Stimulated activated CD4-positive, alpha-beta T cell treated with anti-CD3 and anti-CD28 coated beads, Interleukin-2, amount 100 ng/mL, for 4 hours (primary cell): ENCODE measurements around the gene SUSD4.

Source experiments
- DNase-seq: peaks from one replicate; pipeline ENCODE4 v3.0.0-alpha.2; 2020; ENCODE audit warnings: low read depth

Gene SUSD4

GRCh38 chr1:223249854-223250631, 113.9 kb downstream of the SUSD4 start:
- no peak for DNase-seq

- DNase-seq = no peak
These were observed 115.2 kb downstream of the SUSD4 start for GRCh38 chr1:223248770-223249140.

GRCh38 chr1:223248001-223248769, 115.8 kb downstream of the SUSD4 start:
- DNase-seq = no peak

- no peak for DNase-seq
These were observed 117.4 kb downstream of the SUSD4 start for GRCh38 chr1:223246476-223247112.

- no peak for DNase-seq
These were observed 118.0 kb downstream of the SUSD4 start for GRCh38 chr1:223245983-223246382.

- no peak for DNase-seq
These were observed 118.6 kb downstream of the SUSD4 start for GRCh38 chr1:223245411-223245810.

GRCh38 chr1:223244366-223245103, 119.4 kb downstream of the SUSD4 start:
- no peak for DNase-seq

- DNase-seq = no peak
These were observed 120.4 kb downstream of the SUSD4 start for GRCh38 chr1:223243441-223244050.

- DNase-seq = no peak
These were observed 121.0 kb downstream of the SUSD4 start for GRCh38 chr1:223242971-223243370.

GRCh38 chr1:223242382-223242955, 121.5 kb downstream of the SUSD4 start:
- no peak for DNase-seq

GRCh38 chr1:223240122-223240521, 123.9 kb downstream of the SUSD4 start:
- DNase-seq = no peak

GRCh38 chr1:223235091-223235490, 128.9 kb downstream of the SUSD4 start:
- DNase-seq = no peak

- no peak for DNase-seq
These were observed 129.4 kb downstream of the SUSD4 start for GRCh38 chr1:223234534-223234933.

- DNase-seq = no peak
These were observed 129.8 kb downstream of the SUSD4 start for GRCh38 chr1:223234170-223234514.

- no peak for DNase-seq
These were observed 130.4 kb downstream of the SUSD4 start for GRCh38 chr1:223233410-223234169.

GRCh38 chr1:223233019-223233409, 131.0 kb downstream of the SUSD4 start:
- no peak for DNase-seq

GRCh38 chr1:223231581-223231980, 132.4 kb downstream of the SUSD4 start:
- DNase-seq = no peak

- DNase-seq = no peak
These were observed 132.9 kb downstream of the SUSD4 start for GRCh38 chr1:223231011-223231572.

- DNase-seq = no peak
These were observed 133.7 kb downstream of the SUSD4 start for GRCh38 chr1:223230161-223230881.

GRCh38 chr1:223229756-223230155, 134.2 kb downstream of the SUSD4 start:
- no peak for DNase-seq
